ENCODE results near the gene MGAT2. TPM values are rescaled to one million over a fixed set of nuclear protein-coding genes. Genes with fewer than 3 reads are reported as not detected.
A peak's percentile ranks its signal among the peaks of the same experiment; 100 is the strongest.

MGAT2 gene
- total RNA-seq, 1 donor from 2014 or later = 46.6 TPM

DNA sequence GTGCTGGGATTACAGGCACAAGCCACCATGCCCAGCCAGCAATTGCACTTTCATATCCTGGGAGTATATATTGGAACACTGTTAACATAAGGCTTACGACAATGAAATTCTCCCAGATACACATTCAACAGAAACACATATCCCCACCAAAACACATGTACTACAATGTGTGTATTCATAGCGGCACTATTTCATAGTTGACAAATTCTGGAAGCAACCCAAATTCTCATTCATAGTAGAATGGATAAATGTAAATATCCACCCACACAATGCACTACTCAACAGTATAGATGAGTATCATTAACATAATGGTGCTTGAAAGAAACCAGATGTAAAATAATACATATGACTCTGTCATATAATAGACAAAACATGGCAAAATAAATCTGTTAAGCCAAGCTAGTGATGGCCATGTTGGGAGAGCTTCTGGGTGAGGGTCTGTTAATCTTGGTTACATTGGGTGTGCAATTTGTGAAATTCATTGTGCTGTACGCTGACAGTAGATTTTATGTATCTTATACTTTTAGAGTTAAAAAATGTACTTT is 17.0 kb downstream of the MGAT2 start:
- H3K27ac Mint-ChIP-seq (ENCODE audit: unreplicated experiment) = no peak overlapping the region
- no peak for DNase-seq (ENCODE audit: extremely low spot score, unreplicated experiment)
- TF ChIP-seq, protein P1, sequence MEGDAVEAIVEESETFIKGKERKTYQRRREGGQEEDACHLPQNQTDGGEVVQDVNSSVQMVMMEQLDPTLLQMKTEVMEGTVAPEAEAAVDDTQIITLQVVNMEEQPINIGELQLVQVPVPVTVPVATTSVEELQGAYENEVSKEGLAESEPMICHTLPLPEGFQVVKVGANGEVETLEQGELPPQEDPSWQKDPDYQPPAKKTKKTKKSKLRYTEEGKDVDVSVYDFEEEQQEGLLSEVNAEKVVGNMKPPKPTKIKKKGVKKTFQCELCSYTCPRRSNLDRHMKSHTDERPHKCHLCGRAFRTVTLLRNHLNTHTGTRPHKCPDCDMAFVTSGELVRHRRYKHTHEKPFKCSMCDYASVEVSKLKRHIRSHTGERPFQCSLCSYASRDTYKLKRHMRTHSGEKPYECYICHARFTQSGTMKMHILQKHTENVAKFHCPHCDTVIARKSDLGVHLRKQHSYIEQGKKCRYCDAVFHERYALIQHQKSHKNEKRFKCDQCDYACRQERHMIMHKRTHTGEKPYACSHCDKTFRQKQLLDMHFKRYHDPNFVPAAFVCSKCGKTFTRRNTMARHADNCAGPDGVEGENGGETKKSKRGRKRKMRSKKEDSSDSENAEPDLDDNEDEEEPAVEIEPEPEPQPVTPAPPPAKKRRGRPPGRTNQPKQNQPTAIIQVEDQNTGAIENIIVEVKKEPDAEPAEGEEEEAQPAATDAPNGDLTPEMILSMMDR (IDR thresholded peaks at IDR 0.05) = no peak
- peaks cover 18% of the 10 kb centered on the region for H3K36me3 Mint-ChIP-seq (ENCODE audit: unreplicated experiment)
- no peaks in the 10 kb centered on the region for H3K27me3 Mint-ChIP-seq (ENCODE audit: unreplicated experiment)
- H3K9me3 Mint-ChIP-seq (ENCODE audit: unreplicated experiment) = no peaks in the 10 kb centered on the region
- peaks cover 32% of the 10 kb centered on the region for H3K4me1 Mint-ChIP-seq (ENCODE audit: unreplicated experiment)
- H3K4me3 Mint-ChIP-seq (ENCODE audit: unreplicated experiment) = no peak overlapping the region

DNA sequence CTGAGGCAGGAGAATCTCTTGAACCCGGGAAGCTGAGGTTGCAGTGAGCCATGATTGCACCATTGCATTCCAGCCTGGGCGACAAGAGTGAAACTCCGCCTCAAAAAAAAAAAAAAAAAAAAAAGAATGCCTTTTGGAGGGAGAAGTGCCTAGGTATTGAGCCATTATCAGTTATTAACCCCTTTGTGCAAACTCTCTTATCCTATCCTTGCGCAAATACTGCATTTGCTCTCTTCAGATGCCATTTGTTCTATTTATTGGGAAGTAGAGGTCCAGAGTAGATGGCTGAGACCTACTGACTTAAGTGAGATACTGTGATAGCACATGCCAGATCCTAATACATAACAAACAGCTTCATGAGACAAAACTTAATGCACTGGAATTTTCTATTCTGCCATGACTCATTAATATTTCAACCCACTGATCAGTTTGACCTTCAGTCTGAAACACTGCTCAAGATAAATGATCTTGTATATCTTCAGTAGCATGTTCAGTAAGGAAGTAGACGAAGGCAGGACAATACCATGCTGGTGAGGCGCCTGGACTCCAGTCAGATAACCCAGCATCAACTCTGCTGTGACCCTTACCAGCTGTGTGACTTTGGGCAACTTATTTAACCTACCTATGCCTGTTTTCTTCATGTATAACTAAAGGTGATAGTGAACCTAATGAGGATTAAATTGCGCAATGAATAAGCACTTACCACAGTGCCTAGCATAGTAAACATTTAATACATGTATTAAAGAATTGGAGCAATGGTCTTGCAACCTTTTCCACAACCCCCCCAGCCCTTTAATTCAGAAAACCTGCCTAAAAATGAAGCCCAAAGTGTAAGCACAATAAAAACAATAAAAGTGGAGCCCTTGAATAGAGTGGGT is 20.2 kb downstream of the MGAT2 start:
- Mint-ChIP-seq H3K36me3 (ENCODE audit: unreplicated experiment) (peaks cover 18% of the 10 kb centered on the region), H3K4me1 (ENCODE audit: unreplicated experiment) (peaks cover 22% of the 10 kb centered on the region), H3K27ac (ENCODE audit: unreplicated experiment) (no peak overlapping the region), H3K9me3 (ENCODE audit: unreplicated experiment) (no peaks in the 10 kb centered on the region), H3K4me3 (ENCODE audit: unreplicated experiment) (no peak overlapping the region), H3K27me3 (ENCODE audit: unreplicated experiment) (no peaks in the 10 kb centered on the region)
- TF ChIP-seq, protein P1 (IDR thresholded peaks at IDR 0.05) = no peak
- no peak for DNase-seq (ENCODE audit: extremely low spot score, unreplicated experiment)

DNA sequence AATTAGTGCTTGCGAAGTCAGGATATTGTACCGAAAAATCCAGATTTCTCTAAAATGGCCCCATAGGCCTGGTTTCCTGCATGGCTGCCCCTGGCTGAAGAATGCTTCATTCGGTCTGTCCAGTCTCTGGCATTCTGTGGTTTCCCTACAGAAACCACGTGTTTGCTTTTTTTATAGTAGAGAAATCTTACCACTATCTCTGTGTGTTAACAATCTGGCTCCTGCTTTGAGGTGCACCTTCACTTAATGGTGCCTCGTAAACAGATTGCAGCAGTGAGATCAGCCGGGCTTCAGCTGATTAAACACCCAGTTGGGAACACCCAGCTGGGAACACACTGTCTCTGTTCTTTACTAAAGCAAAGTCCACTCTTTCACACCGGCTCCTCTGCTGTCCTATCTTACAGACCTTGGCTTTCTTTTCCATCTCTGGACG is 21.1 kb downstream of the MGAT2 start:
- TF ChIP-seq, protein P1 (IDR thresholded peaks at IDR 0.05) = no peak
- no peaks in the 10 kb centered on the region for H3K9me3 Mint-ChIP-seq (ENCODE audit: unreplicated experiment)
- H3K36me3 Mint-ChIP-seq (ENCODE audit: unreplicated experiment) = peaks cover 16% of the 10 kb centered on the region
- DNase-seq (ENCODE audit: extremely low spot score, unreplicated experiment) = no peak
- H3K27me3 Mint-ChIP-seq (ENCODE audit: unreplicated experiment) = no peaks in the 10 kb centered on the region
- no peak overlapping the region for H3K4me3 Mint-ChIP-seq (ENCODE audit: unreplicated experiment)
- peaks cover 15% of the 10 kb centered on the region for H3K4me1 Mint-ChIP-seq (ENCODE audit: unreplicated experiment)
- peak overlapping the region; percentile 4 for H3K27ac Mint-ChIP-seq (ENCODE audit: unreplicated experiment)

DNA sequence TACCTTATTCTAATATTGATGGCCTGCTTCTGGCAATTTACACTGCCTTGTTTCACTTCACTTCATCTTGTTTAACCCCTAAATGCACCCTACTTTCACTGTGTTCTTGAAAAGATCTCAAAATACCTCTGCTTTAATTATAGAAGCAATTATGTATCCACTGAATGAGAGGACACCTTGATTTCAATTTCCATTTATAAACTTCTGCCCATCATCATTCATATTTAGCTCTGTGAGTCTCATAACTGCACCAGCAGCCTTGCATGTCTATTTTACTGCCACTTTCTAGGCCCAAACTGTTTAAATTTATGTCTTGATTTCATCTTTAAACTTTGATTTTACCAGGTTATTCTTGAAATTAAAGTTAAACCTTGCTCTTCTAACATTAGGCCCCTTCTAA is 21.6 kb downstream of the MGAT2 start:
- DNase-seq (ENCODE audit: extremely low spot score, unreplicated experiment) = no peak
- Mint-ChIP-seq H3K36me3 (ENCODE audit: unreplicated experiment) (peaks cover 17% of the 10 kb centered on the region), H3K27me3 (ENCODE audit: unreplicated experiment) (no peaks in the 10 kb centered on the region), H3K4me1 (ENCODE audit: unreplicated experiment) (peaks cover 13% of the 10 kb centered on the region), H3K27ac (ENCODE audit: unreplicated experiment) (peak overlapping the region; percentile 4), H3K4me3 (ENCODE audit: unreplicated experiment) (no peak overlapping the region), H3K9me3 (ENCODE audit: unreplicated experiment) (no peaks in the 10 kb centered on the region)
- TF ChIP-seq, protein P1 (IDR thresholded peaks at IDR 0.05) = no peak

DNA sequence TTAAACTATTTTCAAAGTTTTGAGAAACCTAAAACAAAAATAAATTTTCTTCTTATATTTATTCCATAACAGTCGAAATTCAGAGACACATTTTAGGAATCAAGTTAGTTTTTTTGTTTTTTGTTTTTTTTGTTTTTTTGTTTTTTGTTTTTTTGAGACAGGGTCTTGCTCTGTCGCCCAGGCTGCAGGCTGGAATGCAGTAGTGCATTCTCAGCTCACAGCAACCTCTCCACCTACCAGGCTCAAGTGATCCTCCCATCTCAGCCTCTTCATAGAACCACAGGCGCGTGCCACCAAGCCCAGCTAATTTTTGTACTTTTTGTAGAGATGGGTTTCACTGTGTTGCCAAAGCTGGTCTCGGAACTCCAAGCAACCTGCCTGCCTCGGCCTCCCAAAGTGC is 32.9 kb downstream of the MGAT2 start:
- TF ChIP-seq, protein P1 (IDR thresholded peaks at IDR 0.05) = no peak
- Mint-ChIP-seq H3K36me3 (ENCODE audit: unreplicated experiment) (peaks cover 4% of the 10 kb centered on the region), H3K4me1 (ENCODE audit: unreplicated experiment) (peaks cover 2% of the 10 kb centered on the region), H3K4me3 (ENCODE audit: unreplicated experiment) (no peak overlapping the region), H3K27me3 (ENCODE audit: unreplicated experiment) (no peaks in the 10 kb centered on the region), H3K27ac (ENCODE audit: unreplicated experiment) (no peak overlapping the region), H3K9me3 (ENCODE audit: unreplicated experiment) (no peaks in the 10 kb centered on the region)
- DNase-seq (ENCODE audit: extremely low spot score, unreplicated experiment) = no peak
